Caco-2 (cell line): ENCODE results near the gene MYH14. TPM values are rescaled to one million over a fixed set of nuclear protein-coding genes. Genes with fewer than 3 reads are reported as not detected.

Source experiments
- BruUV-seq: library from RNA; stranded (reverse); fragments of 400-500 nt; replicated peaks from 2 replicates; lab custom pipeline; 2021; lab: Mats Ljungman, UMichigan
- CTCF ChIA-PET: fragments of 300-600 bp; sonication (Branson Sonifier 250); formaldehyde crosslinking; loops from one replicate; lab custom pipeline; 2022; ENCODE audit warnings: antibody characterized with exemption; lab: Charles Lee
- POLR2A ChIA-PET: fragments of 300-600 bp; sonication (Branson Sonifier 250); formaldehyde crosslinking; loops from one replicate; lab custom pipeline; 2022; ENCODE audit warnings: antibody characterized with exemption; lab: Charles Lee
- DNase-seq, 2 experiments: peaks; one replicate each; pipeline versions ENCODE4 v3.0.0 to v3.0.0-alpha.2; 2020 to 2022
- H3K27me3 ChIP-seq: replicated peaks from 2 replicates; pipeline ENCODE4 v1.6.0; 2011; ENCODE audit warnings: low read length; ENCODE audit not compliant: control insufficient read depth, insufficient read depth
- H3K36me3 ChIP-seq: 2 replicates; pipeline ENCODE4 v1.5.1; 2011; ENCODE audit warnings: low read length; ENCODE audit not compliant: control insufficient read depth, insufficient read depth
- H3K4me1 ChIP-seq: fragments of 250-450 bp; sonication (Bioruptor Pico); 2 replicates; pipeline ENCODE4 v1.5.1; 2020; ENCODE audit warnings: mild to moderate bottlenecking
- H3K4me3 ChIP-seq: 2 replicates; pipeline ENCODE4 v1.5.1; 2011; ENCODE audit warnings: low read depth, mild to moderate bottlenecking, control low read depth, low read length
- H3K9me3 ChIP-seq: fragments of 250-450 bp; sonication (Bioruptor Pico); 2 replicates; pipeline ENCODE4 v1.5.1; 2020; ENCODE audit warnings: mild to moderate bottlenecking, moderate library complexity
- H3K27ac Mint-ChIP-seq: one replicate; pipeline ENCODE4 v1.8.0; 2022; ENCODE audit warnings: mixed read lengths; ENCODE audit not compliant: unreplicated experiment
- H3K27me3 Mint-ChIP-seq: one replicate; pipeline ENCODE4 v1.8.0; 2022; ENCODE audit warnings: mixed read lengths; ENCODE audit not compliant: insufficient read depth, unreplicated experiment
- H3K36me3 Mint-ChIP-seq: one replicate; pipeline ENCODE4 v1.8.0; 2022; ENCODE audit warnings: mild to moderate bottlenecking, mixed read lengths; ENCODE audit not compliant: insufficient read depth, unreplicated experiment
- H3K4me1 Mint-ChIP-seq: one replicate; pipeline ENCODE4 v1.8.0; 2022; ENCODE audit warnings: low read depth, mixed read lengths; ENCODE audit not compliant: unreplicated experiment
- H3K4me3 Mint-ChIP-seq: one replicate; pipeline ENCODE4 v1.8.0; 2022; ENCODE audit warnings: mild to moderate bottlenecking, moderate library complexity, mixed read lengths; ENCODE audit not compliant: unreplicated experiment
- H3K9me3 Mint-ChIP-seq: one replicate; pipeline ENCODE4 v1.8.0; 2022; ENCODE audit warnings: mixed read lengths; ENCODE audit not compliant: unreplicated experiment
- intact Hi-C: fragments of 100-400 bp; cut with micrococcal nuclease; formaldehyde crosslinking; loops from one replicate; pipeline ENCODE4 v1.10.0; 2022; ENCODE audit not compliant: unreplicated experiment
- total RNA-seq: library from RNA; stranded (reverse); gene quantifications from 2 replicates; pipeline ENCODE4 v1.2.3, GENCODE V29; 2022
- TF ChIP-seq, protein P1 (sequence below), 2 experiments: fragments of 200-600 bp in 1 of 2; IDR thresholded peaks; 1 replicate in 1 of 2; 2 replicates in 1 of 2; pipeline versions ENCODE4 v1.5.1 to v1.8.0; 2011 to 2022; ENCODE audit warnings: antibody characterized with exemption in 1 of 2, control low read depth in 1 of 2, inconsistent platforms in 1 of 2, low read depth in 1 of 2, low read length in 1 of 2, mild to moderate bottlenecking in 1 of 2, moderate library complexity in 1 of 2; ENCODE audit not compliant: insufficient read depth in 1 of 2, severe bottlenecking in 1 of 2, unreplicated experiment in 1 of 2

Gene MYH14
- total RNA-seq, 1 experiment from 2014 or later = 89.8 TPM

DNA sequence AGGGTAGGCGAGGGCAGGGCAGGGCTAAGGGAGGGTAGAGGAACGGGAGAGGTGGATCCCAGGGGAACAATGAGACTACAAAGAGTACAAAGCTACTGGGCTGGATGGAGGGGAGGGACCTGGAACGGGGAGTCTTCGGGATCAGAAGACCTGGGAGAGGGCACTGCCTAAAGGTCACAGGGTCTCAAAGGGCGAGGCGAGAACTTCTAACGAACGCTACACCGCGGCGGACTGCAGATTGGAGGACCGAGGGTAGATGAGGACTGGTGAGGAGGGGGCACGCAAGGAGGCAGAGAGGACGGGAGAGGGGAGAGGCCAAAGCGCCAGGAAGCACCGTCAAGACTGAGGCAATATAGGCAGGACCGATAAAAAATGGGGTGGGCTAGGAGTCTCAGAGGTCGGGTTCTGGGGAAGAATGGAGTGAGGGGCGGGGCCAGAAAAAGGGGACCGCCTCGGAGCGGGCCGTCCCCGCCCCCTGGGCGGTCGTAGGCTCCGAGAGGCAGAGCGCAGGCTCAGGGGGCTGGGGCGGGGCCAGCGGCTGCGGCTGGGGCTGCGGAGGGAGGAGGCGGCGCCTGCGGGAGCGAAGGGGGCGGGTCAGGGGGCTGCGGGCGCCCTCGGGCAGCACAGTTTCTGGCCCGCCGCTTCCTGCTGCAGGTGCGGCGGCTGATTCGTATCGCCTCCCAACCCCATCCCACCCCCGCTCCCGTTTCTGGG is 127.1 kb downstream of the MYH14 start:
- peak; percentile 79 to 84 for DNase-seq
- no TSS peak for BruUV-seq
- peaks cover 30% of the 10 kb centered on the region for H3K4me1 ChIP-seq
- H3K4me3 ChIP-seq = peak overlapping the region; percentile 18
- Mint-ChIP-seq H3K27me3 (peaks cover 10% of the 10 kb centered on the region), H3K27ac (peak overlapping the region; percentile 100), H3K4me1 (peaks cover 57% of the 10 kb centered on the region), H3K9me3 (peaks cover 16% of the 10 kb centered on the region), H3K4me3 (peak overlapping the region; percentile 99), H3K36me3 (peaks cover 64% of the 10 kb centered on the region)
- ChIA-PET POLR2A (no interaction called here), CTCF (no interaction called here)
- intact Hi-C loops = no loop called here
- no peaks in the 10 kb centered on the region for H3K9me3 ChIP-seq
- no peaks in the 10 kb centered on the region for H3K36me3 ChIP-seq
- TF ChIP-seq, protein P1, sequence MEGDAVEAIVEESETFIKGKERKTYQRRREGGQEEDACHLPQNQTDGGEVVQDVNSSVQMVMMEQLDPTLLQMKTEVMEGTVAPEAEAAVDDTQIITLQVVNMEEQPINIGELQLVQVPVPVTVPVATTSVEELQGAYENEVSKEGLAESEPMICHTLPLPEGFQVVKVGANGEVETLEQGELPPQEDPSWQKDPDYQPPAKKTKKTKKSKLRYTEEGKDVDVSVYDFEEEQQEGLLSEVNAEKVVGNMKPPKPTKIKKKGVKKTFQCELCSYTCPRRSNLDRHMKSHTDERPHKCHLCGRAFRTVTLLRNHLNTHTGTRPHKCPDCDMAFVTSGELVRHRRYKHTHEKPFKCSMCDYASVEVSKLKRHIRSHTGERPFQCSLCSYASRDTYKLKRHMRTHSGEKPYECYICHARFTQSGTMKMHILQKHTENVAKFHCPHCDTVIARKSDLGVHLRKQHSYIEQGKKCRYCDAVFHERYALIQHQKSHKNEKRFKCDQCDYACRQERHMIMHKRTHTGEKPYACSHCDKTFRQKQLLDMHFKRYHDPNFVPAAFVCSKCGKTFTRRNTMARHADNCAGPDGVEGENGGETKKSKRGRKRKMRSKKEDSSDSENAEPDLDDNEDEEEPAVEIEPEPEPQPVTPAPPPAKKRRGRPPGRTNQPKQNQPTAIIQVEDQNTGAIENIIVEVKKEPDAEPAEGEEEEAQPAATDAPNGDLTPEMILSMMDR (IDR thresholded peaks at IDR 0.05; ENCODE audit: insufficient read depth in 1 of 2, low read depth in 1 of 2, low read length in 1 of 2, severe bottlenecking in 1 of 2, unreplicated experiment in 1 of 2) = no peak
- no peaks in the 10 kb centered on the region for H3K27me3 ChIP-seq

DNA sequence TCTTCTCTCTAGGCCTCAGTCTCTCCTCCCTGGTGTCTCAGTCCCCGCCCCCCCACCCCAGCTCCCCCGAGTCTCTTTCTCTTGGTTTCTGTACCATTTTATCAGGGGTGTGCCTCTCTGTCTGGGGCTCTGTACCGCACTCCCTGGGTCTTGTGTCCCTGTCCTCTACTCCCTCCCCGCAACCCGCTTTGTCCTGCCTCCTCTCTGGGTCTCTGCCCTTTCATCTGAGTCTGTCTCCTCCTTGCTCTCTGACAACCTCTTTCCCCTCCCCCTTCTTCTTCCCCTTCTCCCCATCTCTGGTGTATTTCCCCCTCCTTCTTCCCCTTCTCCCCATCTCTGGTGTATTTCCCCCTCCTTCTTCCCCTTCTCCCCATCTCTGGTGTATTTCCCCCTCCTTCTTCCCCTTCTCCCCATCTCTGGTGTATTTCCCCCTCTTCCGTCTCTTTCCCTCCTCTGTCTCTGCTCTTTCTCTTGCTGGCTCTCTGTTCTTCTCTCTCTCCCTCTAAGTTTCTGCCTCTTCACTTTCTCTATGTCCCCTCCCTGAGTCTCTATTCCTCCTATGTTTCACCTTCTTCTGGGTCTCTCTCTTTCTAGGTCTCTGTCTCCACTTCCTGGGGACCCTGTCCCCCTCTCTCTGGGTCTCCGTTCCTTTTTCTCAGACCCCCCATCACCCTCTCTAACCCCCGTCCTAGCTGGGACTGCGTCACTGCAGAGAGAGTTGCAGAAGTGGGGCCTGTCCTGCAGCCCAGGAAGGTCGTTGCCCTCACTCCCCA is 128.0 kb downstream of the MYH14 start:
- peaks cover 23% of the 10 kb centered on the region for H3K4me1 ChIP-seq

DNA sequence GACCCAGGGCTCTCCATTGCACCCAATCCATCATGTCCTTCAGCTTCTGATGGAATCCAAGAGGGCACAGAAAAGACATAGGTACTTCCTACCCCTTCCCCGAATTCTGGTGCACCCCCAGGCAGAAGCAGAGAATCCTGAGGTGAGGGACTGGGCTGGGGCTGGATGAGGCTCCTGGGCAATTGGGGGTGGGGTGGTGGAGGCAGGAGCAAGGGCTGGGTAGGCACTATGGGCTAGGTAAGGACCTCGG is 128.5 kb downstream of the MYH14 start:
- peaks cover 54% of the 10 kb centered on the region for H3K36me3 Mint-ChIP-seq
- H3K4me1 Mint-ChIP-seq = peaks cover 56% of the 10 kb centered on the region
- H3K9me3 Mint-ChIP-seq = peaks cover 16% of the 10 kb centered on the region
- no peaks in the 10 kb centered on the region for H3K9me3 ChIP-seq
- peak overlapping the region; percentile 100 for H3K27ac Mint-ChIP-seq
- intact Hi-C loops = no loop called here
- ChIA-PET CTCF (no interaction called here), POLR2A (interaction anchor here (0.6 to 2.4 kb wide), 2 partner anchors 15 to 184 kb away, joined by 4 to 7 read pairs; no protein-coding TSS in a partner anchor)
- H3K4me3 ChIP-seq = peak overlapping the region; percentile 64
- H3K4me1 ChIP-seq = peaks cover 23% of the 10 kb centered on the region
- DNase-seq = no peak
- H3K27me3 Mint-ChIP-seq = peaks cover 9% of the 10 kb centered on the region
- H3K4me3 Mint-ChIP-seq = peak overlapping the region; percentile 99
- BruUV-seq = no TSS peak
- TF ChIP-seq, protein P1 (IDR thresholded peaks at IDR 0.05; ENCODE audit: insufficient read depth in 1 of 2, low read depth in 1 of 2, low read length in 1 of 2, severe bottlenecking in 1 of 2, unreplicated experiment in 1 of 2) = no peak
- H3K36me3 ChIP-seq = no peaks in the 10 kb centered on the region
- no peaks in the 10 kb centered on the region for H3K27me3 ChIP-seq

More for the DNA sequence above, 128.0 kb downstream of the MYH14 start:
- Histone ChIP-seq H3K36me3 (no peaks in the 10 kb centered on the region), H3K27me3 (no peaks in the 10 kb centered on the region), H3K4me3 (peak overlapping the region; percentile 64), H3K9me3 (no peaks in the 10 kb centered on the region)
- peak in 1 of 2 experiments; percentile 40 for DNase-seq
- Mint-ChIP-seq H3K4me1 (peaks cover 61% of the 10 kb centered on the region), H3K36me3 (peaks cover 59% of the 10 kb centered on the region), H3K4me3 (peak overlapping the region; percentile 99), H3K27ac (peak overlapping the region; percentile 100), H3K27me3 (peaks cover 10% of the 10 kb centered on the region), H3K9me3 (peaks cover 16% of the 10 kb centered on the region)
- ChIA-PET CTCF (no interaction called here), POLR2A (no interaction called here)
- no TSS peak for BruUV-seq
- TF ChIP-seq, protein P1 (IDR thresholded peaks at IDR 0.05; ENCODE audit: insufficient read depth in 1 of 2, low read depth in 1 of 2, low read length in 1 of 2, severe bottlenecking in 1 of 2, unreplicated experiment in 1 of 2) = no peak
- intact Hi-C loops = no loop called here
